HEK293 (cell line): ENCODE results near the gene SYNPR.

Experiments used
- CTCF ChIP-seq: fragments of 450-650 bp; formaldehyde crosslinking; IDR thresholded peaks from 2 replicates; pipeline ENCODE4 v1.5.1; 2016; ENCODE audit warnings: missing biosample characterization, missing genetic modification characterization
- SP3 ChIP-seq: fragments of 450-650 bp; formaldehyde crosslinking; IDR thresholded peaks from 2 replicates; pipeline ENCODE4 v1.5.1; 2016; ENCODE audit warnings: missing biosample characterization, missing genetic modification characterization
- WT1 ChIP-seq: fragments of 450-650 bp; formaldehyde crosslinking; IDR thresholded peaks from 2 replicates; pipeline ENCODE4 v1.5.1; 2016; ENCODE audit warnings: missing biosample characterization, missing genetic modification characterization
- YY2 ChIP-seq: fragments of 450-650 bp; formaldehyde crosslinking; IDR thresholded peaks from 2 replicates; pipeline ENCODE4 v1.5.1; 2016; ENCODE audit warnings: missing biosample characterization, missing genetic modification characterization
- ZBTB17 ChIP-seq: fragments of 450-650 bp; formaldehyde crosslinking; IDR thresholded peaks from 2 replicates; pipeline ENCODE4 v1.5.1; 2016; ENCODE audit warnings: missing biosample characterization, missing genetic modification characterization
- ZBTB7A ChIP-seq: fragments of 450-650 bp; formaldehyde crosslinking; IDR thresholded peaks from 2 replicates; pipeline ENCODE4 v1.5.1; 2016; ENCODE audit warnings: low read depth, missing biosample characterization, missing genetic modification characterization
- ZNF146 ChIP-seq: fragments of 450-650 bp; formaldehyde crosslinking; IDR thresholded peaks from 2 replicates; pipeline ENCODE4 v1.5.1; 2016; ENCODE audit warnings: missing biosample characterization, missing genetic modification characterization
- ZNF24 ChIP-seq: fragments of 450-650 bp; formaldehyde crosslinking; IDR thresholded peaks from 2 replicates; pipeline ENCODE4 v1.5.1; 2016; ENCODE audit warnings: missing biosample characterization, missing genetic modification characterization
- ZNF324 ChIP-seq: fragments of 450-650 bp; formaldehyde crosslinking; IDR thresholded peaks from 2 replicates; pipeline ENCODE4 v1.5.1; 2016; ENCODE audit warnings: missing biosample characterization, missing genetic modification characterization

GRCh38 chr3:63585927-63586326 is 307.8 kb downstream of the SYNPR start:
- TF ChIP-seq SP3 (tag by site-specific recombination) (no peak), WT1 (tag by site-specific recombination) (no peak), CTCF (no peak), ZNF24 (tag by site-specific recombination) (no peak), ZNF146 (tag by site-specific recombination) (no peak), ZNF324 (tag by site-specific recombination) (no peak), YY2 (tag by site-specific recombination) (no peak), ZBTB7A (tag by site-specific recombination) (no peak), ZBTB17 (tag by site-specific recombination) (no peak)
